ENCODE results near the gene VPS26C. TPM values are rescaled to one million over a fixed set of nuclear protein-coding genes. Genes with fewer than 3 reads are reported as not detected.

Gene VPS26C
- total and polyA plus RNA-seq, 2 of the 8 experiments (the other 6 are each of a cell fraction or from before 2014, with no cell fraction given) = 43.5 to 71.6 TPM

GRCh38 chr21:37233551-37234146 lies 33.5 kb downstream of the VPS26C start:
- H3K23me2 ChIP-seq (ENCODE audit: low read depth, low read length) = no peaks in the 10 kb centered on the region
- no peaks in the 10 kb centered on the region for H3K4me1 ChIP-seq (replicated peaks in 1 of 4; ENCODE audit: control insufficient read depth in 3 of 4, insufficient read depth in 4 of 4, low read length in 3 of 4)
- no peak overlapping the region for H4K8ac ChIP-seq (ENCODE audit: extremely low read depth, insufficient read depth, low read length)
- H3K79me2 ChIP-seq (ENCODE audit: control insufficient read depth in 1 of 2, insufficient read depth in 2 of 2, low read length in 2 of 2) = peaks cover 0 to 3% of the 10 kb centered on the region in 2 experiments; a peak in 1 of 4 replicates
- no peak overlapping the region for H3K14ac ChIP-seq (ENCODE audit: insufficient read length)
- H2AFZ ChIP-seq (ENCODE audit: low read length) = no peak overlapping the region
- no peak overlapping the region for H3K56ac ChIP-seq (replicated peaks; ENCODE audit: insufficient read length, low read depth, low read length)
- POLR2A ChIA-PET (ENCODE audit: partially characterized antibody) = interaction anchor here (0.6 to 1.5 kb wide), 2 partner anchors 9 to 15 kb away, joined by 3 to 4 read pairs; no protein-coding TSS in a partner anchor
- H2BK20ac ChIP-seq (ENCODE audit: low read length) = no peak overlapping the region
- H3K23ac ChIP-seq (ENCODE audit: insufficient read length) = no peak overlapping the region
- no peak overlapping the region for H3K27ac ChIP-seq (ENCODE audit: low read depth, low read length)
- peak in 1 of 2 experiments; percentile 31 for DNase-seq (ENCODE audit: low read depth in 1 of 2, low spot score in 2 of 2)
- H2BK12ac ChIP-seq (ENCODE audit: low read depth, low read length) = no peak overlapping the region
- no peak overlapping the region for H3K9ac ChIP-seq (replicated peaks in 1 of 4; ENCODE audit: extremely low read depth in 1 of 4, low read depth in 3 of 4, low read length in 3 of 4)
- no peak for FAIRE-seq
- no peak overlapping the region for H4K5ac ChIP-seq (ENCODE audit: insufficient read length, low read depth, low read length)
- no peak overlapping the region for H2BK120ac ChIP-seq (replicated peaks; ENCODE audit: low read depth, low read length)
- CTCF ChIA-PET (ENCODE audit: partially characterized antibody) = interaction anchor here (0.6 to 1.2 kb wide), 6 partner anchors 13 to 442 kb away, joined by 3 read pairs; no protein-coding TSS in a partner anchor
- no peak for TF ChIP-seq GABPA (IDR thresholded peaks at IDR 0.05; ENCODE audit: borderline replicate concordance, insufficient read depth, low read length)
- no peak for TF ChIP-seq EGR1 (IDR thresholded peaks at IDR 0.05; ENCODE audit: borderline replicate concordance, low read depth, low read length)
- TF ChIP-seq BACH1 (IDR thresholded peaks at IDR 0.05; ENCODE audit: low read length) = no peak
- H3K4me2 ChIP-seq (ENCODE audit: insufficient read depth in 1 of 2, low read depth in 2 of 2, low read length in 2 of 2) = no peak overlapping the region
- no peak overlapping the region for H4K91ac ChIP-seq (replicated peaks; ENCODE audit: insufficient read length, low read length)
- no peak overlapping the region for H3K4me3 ChIP-seq (ENCODE audit: extremely low read depth in 1 of 4, insufficient read depth in 2 of 4, low read depth in 3 of 4, low read length in 4 of 4)
- no peaks in the 10 kb centered on the region for H3K9me3 ChIP-seq (ENCODE audit: insufficient read depth in 2 of 2, low read depth in 1 of 2, low read length in 1 of 2)
- H3K36me3 ChIP-seq (ENCODE audit: control insufficient read depth in 2 of 4, insufficient read depth in 4 of 4, low read length in 3 of 4) = peaks cover 10 to 40% (median 22%) of the 10 kb centered on the region in 4 experiments; a peak in 7 of 8 replicates
- H3K79me1 ChIP-seq (ENCODE audit: low read depth, low read length) = no peaks in the 10 kb centered on the region
- peaks cover 4 to 9% of the 10 kb centered on the region in 2 experiments for H4K20me1 ChIP-seq (replicated peaks in 1 of 2; ENCODE audit: control insufficient read depth in 1 of 2, insufficient read depth in 2 of 2, low read length in 2 of 2)
- H3K27me3 ChIP-seq (replicated peaks in 1 of 4; ENCODE audit: control insufficient read depth in 3 of 4, extremely low read depth in 1 of 4, insufficient read depth in 3 of 4, low read length in 3 of 4) = no peaks in the 10 kb centered on the region
- H3K4ac ChIP-seq (replicated peaks; ENCODE audit: insufficient read length, low read depth, low read length) = no peak overlapping the region
- H2BK5ac ChIP-seq (ENCODE audit: low read depth, low read length) = no peak overlapping the region
- H3K18ac ChIP-seq (ENCODE audit: extremely low read depth, low read length) = no peak overlapping the region
- H2BK15ac ChIP-seq (ENCODE audit: low read length) = no peak overlapping the region
- no peak overlapping the region for H2AK5ac ChIP-seq (ENCODE audit: low read depth, low read length)
- WGBS, 2 experiments (ENCODE audit: extremely low coverage in 1 of 2, insufficient coverage in 1 of 2, insufficient read length in 1 of 2, insufficient replicate concordance in 2 of 2, low coverage in 1 of 2, low lambda C conversion rate in 2 of 2, missing lambda C conversion rate in 1 of 2) = 94% methylated on average over 9 of the region's 9 CpGs; no CpG with 5 or more reads in 1 of the 2 experiments
